GM21390 (cell line): Measurements from ENCODE around the gene KCNMA1.

ENCODE experiments used
- ATAC-seq: cut with Tn5 transposase; IDR thresholded peaks from one replicate; pipeline ENCODE4 v1.9.1; 2021; ENCODE audit not compliant: unreplicated experiment

The KCNMA1 gene

GRCh38 chr10:77563638-77564270, 73.9 kb downstream of the KCNMA1 start:
- ATAC-seq: no peak

GRCh38 chr10:77562742-77563141, 74.9 kb downstream of the KCNMA1 start:
- no peak for ATAC-seq

GRCh38 chr10:77561991-77562390, 75.6 kb downstream of the KCNMA1 start:
- ATAC-seq: no peak

- ATAC-seq: no peak
Observed at GRCh38 chr10:77560471-77560870, 77.1 kb downstream of the KCNMA1 start.

GRCh38 chr10:77560052-77560451, 77.6 kb downstream of the KCNMA1 start:
- no peak for ATAC-seq

DNA sequence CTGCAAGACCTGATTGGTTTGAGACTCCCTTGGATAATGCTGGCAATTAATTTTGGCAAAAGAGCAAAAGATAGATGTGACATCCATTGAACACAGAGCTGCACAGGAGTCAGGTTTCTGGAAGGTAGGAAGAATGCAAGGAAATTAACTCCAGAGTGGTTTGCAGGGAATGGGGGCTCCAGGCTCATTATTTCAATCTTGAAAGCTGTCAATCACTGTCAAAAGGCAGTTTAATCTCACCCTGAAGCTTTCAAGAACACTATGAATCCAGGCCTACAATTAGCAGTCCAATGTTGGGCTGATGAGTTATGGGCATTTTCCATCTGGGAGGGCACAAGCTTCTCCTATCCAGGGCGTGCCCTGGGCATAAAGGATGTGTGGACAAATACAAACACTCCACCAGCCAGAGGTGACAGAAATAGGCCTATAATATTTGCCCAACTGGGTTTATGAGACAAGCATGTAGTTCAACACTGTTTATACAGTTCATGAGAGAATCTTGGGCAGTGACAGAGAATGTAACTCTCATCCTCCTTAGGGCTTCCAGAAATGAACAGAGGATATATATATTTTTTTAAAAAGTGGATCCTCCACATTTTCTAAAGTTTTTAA, 80.5 kb downstream of the KCNMA1 start:
- ATAC-seq: no peak

GRCh38 chr10:77555591-77556212, 81.9 kb downstream of the KCNMA1 start:
- ATAC-seq: no peak

DNA sequence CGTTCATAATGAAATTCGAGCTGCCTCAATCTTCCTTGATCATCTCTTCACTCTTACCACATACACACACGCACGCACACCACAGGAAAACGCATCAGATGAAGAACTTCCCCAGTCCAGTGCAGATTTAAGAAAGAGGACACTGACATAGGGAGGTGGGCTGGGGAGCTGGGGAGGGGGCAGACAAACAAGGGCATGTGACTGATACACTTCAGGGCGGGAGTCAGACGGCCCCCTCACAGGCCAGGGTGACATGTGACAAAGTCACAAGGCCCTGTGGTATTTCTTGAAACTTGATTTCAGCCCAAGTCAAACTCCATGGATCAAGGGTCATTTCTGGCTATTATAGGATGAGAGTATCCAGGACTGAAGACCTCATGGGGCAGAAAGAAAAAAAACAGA, 82.6 kb downstream of the KCNMA1 start:
- ATAC-seq: no peak

GRCh38 chr10:77553966-77554365, 83.6 kb downstream of the KCNMA1 start:
- ATAC-seq: no peak

DNA sequence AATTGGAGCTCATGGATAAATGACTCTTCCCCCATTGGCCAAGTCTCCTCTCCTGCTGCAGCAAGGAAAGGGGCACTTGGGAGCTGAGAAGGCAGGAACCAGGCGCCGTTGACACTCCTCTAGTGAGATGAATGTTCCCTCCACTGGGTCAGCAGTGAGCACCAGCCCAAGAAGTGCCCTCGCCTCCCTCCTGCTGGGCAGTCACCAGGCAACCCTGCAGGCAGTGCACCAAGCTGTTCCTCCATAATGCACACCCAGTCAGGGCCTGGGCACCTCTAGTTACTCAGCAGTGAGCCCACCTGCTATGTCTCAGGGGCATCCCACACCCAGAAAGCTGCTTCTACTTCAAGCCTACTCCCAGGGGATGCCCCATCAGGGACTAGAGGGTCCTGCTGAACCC, 84.3 kb downstream of the KCNMA1 start:
- no peak for ATAC-seq

GRCh38 chr10:77552252-77552651, 85.4 kb downstream of the KCNMA1 start:
- no peak for ATAC-seq

- no peak for ATAC-seq
Observed at GRCh38 chr10:77550378-77550777, 87.2 kb downstream of the KCNMA1 start.

DNA sequence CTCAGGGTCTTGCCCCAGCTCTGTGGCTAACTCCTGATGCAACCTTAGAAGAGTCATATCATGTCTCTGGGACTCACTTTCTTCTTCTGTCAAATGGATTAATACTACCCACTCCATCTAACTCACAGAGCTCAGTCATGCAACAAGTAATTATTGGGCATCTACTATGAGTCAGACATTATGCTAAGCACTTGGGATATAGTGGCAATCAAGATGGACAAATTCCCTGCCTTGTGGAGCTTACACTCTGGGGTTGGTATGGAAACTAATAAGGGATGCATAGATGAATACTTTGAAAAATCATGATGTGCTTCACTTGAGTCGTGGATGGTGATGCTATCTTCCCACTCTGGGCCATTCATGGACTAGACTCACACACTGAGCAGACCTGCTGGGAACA, 88.9 kb downstream of the KCNMA1 start:
- ATAC-seq: no peak

- no peak for ATAC-seq
Observed at GRCh38 chr10:77548157-77548556, 89.5 kb downstream of the KCNMA1 start.

DNA sequence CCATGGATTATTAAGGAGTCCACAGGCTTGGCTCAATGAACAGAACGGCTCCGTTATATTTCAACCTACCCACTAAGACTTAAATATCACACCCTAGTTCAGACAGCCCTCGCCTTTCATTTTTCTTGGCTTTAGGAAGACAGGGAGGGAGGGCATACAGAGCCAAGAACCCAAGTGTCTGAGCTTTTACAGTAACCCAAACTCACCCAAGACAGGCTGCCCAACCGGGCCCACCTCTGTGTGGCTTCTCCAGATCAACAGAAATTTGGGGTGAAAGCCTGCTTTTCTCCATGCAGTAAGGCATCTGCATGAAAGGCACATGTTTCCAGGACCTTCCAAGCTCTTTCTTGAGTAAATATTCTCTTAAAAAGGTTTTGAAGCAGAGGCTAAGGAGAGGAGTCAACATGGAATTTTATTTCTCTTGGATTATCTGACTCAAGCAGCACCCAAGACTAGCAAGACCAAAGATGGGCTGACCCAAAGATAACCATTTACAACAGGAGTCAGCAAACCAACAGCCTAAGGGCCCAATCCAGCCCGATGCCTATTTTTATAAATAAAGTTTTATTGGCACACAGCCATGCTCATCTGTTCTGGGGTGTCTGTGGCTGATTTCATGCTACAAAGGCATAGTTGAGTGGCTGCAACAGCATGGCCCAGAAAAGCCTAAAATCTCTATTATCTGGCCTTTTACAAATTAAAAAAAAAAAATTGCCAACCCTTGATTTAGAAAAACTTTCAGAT, 90.1 kb downstream of the KCNMA1 start:
- no peak for ATAC-seq

GRCh38 chr10:77546042-77546441, 91.6 kb downstream of the KCNMA1 start:
- no peak for ATAC-seq

GRCh38 chr10:77545585-77545984, 92.0 kb downstream of the KCNMA1 start:
- no peak for ATAC-seq

- no peak for ATAC-seq
Observed at GRCh38 chr10:77544617-77545016, 93.0 kb downstream of the KCNMA1 start.

- no peak for ATAC-seq
Observed at GRCh38 chr10:77542710-77543259, 94.8 kb downstream of the KCNMA1 start.

DNA sequence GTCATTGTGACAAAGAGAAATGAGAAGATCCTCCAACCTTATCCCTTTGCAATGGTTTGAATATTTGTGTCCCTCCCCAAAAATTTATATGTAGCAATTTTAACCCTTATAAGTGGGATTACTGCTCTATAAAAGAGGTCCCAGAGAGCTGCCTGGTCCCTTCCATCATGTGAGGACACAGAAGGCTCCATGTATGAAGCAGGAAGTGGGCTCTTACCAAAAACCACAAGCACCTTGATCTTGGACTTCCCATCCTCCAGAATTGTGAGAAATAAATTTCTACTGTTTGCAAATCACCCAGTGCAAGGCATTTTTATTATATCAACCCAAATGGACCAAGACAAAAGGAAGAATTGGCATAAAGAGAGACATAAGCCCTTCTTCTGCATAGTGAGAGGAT, 95.7 kb downstream of the KCNMA1 start:
- ATAC-seq: no peak

DNA sequence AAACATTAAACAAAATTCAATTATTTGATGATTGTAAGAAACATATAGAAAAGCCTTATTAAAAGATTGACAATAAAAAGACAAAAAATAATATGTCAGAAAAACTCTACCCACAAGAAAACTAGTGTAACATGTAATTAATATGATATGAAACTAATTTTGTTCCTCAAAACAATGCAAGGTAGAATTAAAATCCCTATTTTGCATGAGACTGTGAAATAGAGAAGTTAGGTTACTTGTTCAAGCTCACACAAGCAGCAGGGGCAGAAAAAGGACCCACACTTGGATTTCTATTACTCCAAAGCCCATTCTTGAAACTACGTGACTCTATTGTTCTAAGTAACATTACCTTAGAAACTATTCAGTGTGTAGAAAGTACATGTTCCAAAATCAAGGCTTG, 96.4 kb downstream of the KCNMA1 start:
- no peak for ATAC-seq
